GM18870 (cell line): ENCODE data around the gene PKP4.

Experiments used
- ATAC-seq: cut with Tn5 transposase; IDR thresholded peaks from one replicate; pipeline ENCODE4 v1.9.1; 2021; ENCODE audit warnings: moderate library complexity; ENCODE audit not compliant: unreplicated experiment

PKP4 gene

GRCh38 chr2:158644139-158644538 is 187.4 kb downstream of the PKP4 start:
- ATAC-seq: no peak

GRCh38 chr2:158645299-158645698 is 188.5 kb downstream of the PKP4 start:
- ATAC-seq: no peak

GRCh38 chr2:158647436-158648231 is 190.9 kb downstream of the PKP4 start:
- no peak for ATAC-seq

- no peak for ATAC-seq
Observed at GRCh38 chr2:158649846-158650245, 193.1 kb downstream of the PKP4 start.

- ATAC-seq: no peak
Observed at GRCh38 chr2:158650646-158651357, 194.1 kb downstream of the PKP4 start.

GRCh38 chr2:158651358-158652057 is 194.8 kb downstream of the PKP4 start:
- ATAC-seq: no peak

GRCh38 chr2:158655628-158656027 is 198.9 kb downstream of the PKP4 start:
- ATAC-seq: no peak

GRCh38 chr2:158656492-158657229 is 199.9 kb downstream of the PKP4 start:
- ATAC-seq: no peak

GRCh38 chr2:158658396-158658795 is 201.6 kb downstream of the PKP4 start:
- ATAC-seq: no peak

- ATAC-seq: no peak
Observed at GRCh38 chr2:158659483-158659882, 202.7 kb downstream of the PKP4 start.

- no peak for ATAC-seq
Observed at GRCh38 chr2:158661231-158661630, 204.5 kb downstream of the PKP4 start.

GRCh38 chr2:158662421-158662820 is 205.7 kb downstream of the PKP4 start:
- no peak for ATAC-seq

GRCh38 chr2:158663796-158664195 is 207.0 kb downstream of the PKP4 start:
- no peak for ATAC-seq

GRCh38 chr2:158664987-158665386 is 208.2 kb downstream of the PKP4 start:
- ATAC-seq: no peak

GRCh38 chr2:158665536-158666302 is 209.0 kb downstream of the PKP4 start:
- ATAC-seq: no peak

- no peak for ATAC-seq
Observed at GRCh38 chr2:158666969-158667368, 210.2 kb downstream of the PKP4 start.

GRCh38 chr2:158667586-158667985 is 210.8 kb downstream of the PKP4 start:
- ATAC-seq: no peak

GRCh38 chr2:158668001-158668765 is 211.4 kb downstream of the PKP4 start:
- no peak for ATAC-seq

GRCh38 chr2:158670292-158670691 is 213.5 kb downstream of the PKP4 start:
- no peak for ATAC-seq
